ENCODE measurements around the gene DGKE.
A peak's percentile ranks its signal among the peaks of the same experiment; 100 is the strongest.

Gene DGKE

DNA sequence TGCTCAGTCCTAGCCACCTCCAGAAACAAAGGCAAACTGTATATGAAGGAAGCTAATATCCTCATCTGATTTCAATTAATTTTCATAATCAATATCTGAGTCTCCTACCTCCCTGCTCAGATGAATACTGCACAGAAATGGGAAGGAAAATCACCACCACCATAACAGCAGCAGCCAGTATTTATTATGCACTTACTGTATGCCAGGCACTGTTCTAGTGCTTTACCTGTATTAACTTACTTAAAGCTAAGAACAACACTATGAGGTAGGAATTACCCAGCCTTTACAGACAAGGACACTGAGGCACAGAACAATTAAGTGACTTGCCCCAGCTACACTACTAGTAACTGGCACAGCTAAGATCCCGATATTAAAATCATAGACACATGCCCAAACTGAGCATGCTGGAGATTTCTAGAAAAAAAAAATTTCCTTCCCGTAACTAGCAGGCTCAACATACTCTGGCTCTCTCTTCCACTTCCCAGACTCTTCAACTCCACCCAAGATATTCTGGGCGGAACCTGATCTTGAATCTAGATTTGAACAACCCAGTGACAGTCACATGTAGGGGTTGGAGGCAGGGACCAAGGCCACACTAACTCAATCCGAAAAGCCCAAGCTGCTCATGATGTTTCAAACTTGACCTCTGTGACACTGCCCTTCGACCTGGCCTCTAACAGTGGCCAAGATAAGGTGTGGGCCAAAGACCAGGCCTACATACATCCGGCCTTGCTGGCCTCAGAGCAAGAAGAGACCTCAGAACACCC is 76.0 kb downstream of the DGKE start:
- peak overlapping the region; percentile 57 for H3K9ac ChIP-seq (ENCODE audit: low read length)
- no peak for DNase-seq (ENCODE audit: low read depth)
- H3K9me3 ChIP-seq (ENCODE audit: control insufficient read depth, low read length) = no peaks in the 10 kb centered on the region
- H3K4me1 ChIP-seq (ENCODE audit: control insufficient read depth, insufficient read depth, low read length) = peaks cover 29% of the 10 kb centered on the region
- peak overlapping the region; percentile 63 for H3K4me3 ChIP-seq (ENCODE audit: low read length)
- no peaks in the 10 kb centered on the region for H3K27me3 ChIP-seq (replicated peaks; ENCODE audit: control insufficient read depth, insufficient read depth, low read length)
- H3K36me3 ChIP-seq (ENCODE audit: control insufficient read depth, insufficient read depth, low read length, severe bottlenecking) = peaks cover 37% of the 10 kb centered on the region

DNA sequence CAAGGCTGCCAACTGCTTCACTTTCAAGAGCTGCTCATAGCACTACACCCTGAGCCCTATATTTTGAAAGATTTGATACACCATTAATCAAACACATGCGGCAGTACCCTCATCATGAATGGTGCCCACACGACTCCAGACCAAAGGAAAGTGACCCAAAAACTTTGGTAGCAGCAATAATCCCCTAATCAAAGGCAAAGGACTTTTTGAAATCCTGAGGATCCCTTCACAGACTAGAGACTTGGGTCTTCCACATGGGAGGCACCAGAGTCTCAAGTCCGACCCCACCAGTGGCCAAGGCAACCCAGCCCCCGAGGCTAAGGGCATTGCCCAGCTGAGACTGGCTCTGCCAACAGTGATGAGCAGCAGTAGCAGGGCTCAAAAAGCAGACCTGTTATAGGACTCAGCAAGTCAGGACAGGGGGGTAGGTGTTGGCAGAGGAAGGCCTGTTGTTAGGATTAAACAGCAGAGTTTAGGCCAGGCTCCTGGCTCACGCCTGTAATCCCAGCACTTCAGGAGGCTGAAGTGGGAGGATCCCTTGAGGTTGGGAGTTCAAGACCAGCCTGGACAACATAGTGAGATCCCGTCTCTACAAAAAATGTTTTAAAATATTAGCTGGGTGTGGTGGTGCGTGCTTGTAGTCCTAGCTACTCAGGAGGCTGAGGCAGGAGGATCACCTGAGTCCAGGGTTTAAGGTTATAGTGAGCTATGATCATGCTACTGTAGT is 76.7 kb downstream of the DGKE start:
- Histone ChIP-seq H3K9me3 (ENCODE audit: control insufficient read depth, low read length) (no peaks in the 10 kb centered on the region), H3K36me3 (ENCODE audit: control insufficient read depth, insufficient read depth, low read length, severe bottlenecking) (peaks cover 30% of the 10 kb centered on the region), H3K4me3 (ENCODE audit: low read length) (peak overlapping the region; percentile 63), H3K9ac (ENCODE audit: low read length) (peak overlapping the region; percentile 30), H3K27me3 (replicated peaks; ENCODE audit: control insufficient read depth, insufficient read depth, low read length) (no peaks in the 10 kb centered on the region), H3K4me1 (ENCODE audit: control insufficient read depth, insufficient read depth, low read length) (peaks cover 35% of the 10 kb centered on the region)
- DNase-seq (ENCODE audit: low read depth) = no peak

DNA sequence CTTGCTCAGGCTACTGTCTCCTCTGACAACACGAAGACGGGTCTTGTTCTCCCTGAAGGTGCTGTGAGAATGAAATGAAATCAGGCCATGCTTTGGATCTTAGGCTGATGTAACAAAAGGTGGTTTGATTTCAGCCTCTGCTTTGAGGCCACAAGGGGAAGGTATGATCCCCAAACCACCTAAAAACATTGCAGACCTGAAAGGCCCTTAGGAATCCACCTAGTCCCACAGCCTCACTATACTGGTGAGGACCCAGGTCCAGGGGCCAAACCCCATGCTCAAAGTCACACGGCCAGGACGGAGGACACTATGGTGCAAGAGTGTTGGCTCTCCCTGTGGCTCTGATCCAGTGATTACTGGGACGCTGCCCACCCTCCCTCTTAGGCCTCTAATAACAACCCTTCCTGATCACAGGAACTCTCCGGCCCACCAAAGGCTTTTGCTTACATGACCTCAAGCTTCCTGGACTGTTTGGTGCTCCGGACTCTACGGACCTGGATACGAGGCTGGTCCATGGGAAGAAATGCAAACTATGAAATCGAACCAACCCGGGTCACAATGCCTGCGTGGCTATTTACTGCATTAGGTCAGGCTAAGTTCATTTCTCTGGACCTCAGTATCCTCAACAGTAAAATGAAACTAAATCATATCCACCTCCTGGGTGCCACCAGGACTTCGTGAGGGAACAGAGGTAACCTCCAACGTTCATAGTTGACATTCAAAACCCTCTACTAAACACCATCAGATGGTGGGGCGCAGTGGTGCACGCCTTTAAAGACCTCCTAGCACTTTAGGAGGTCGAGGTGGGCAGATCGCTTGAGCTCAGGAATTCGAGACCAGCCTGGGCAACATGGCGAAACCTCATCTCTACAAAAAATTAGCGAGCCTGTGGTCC is 78.4 kb downstream of the DGKE start:
- peaks cover 48% of the 10 kb centered on the region for H3K4me1 ChIP-seq (ENCODE audit: control insufficient read depth, insufficient read depth, low read length)
- H3K9me3 ChIP-seq (ENCODE audit: control insufficient read depth, low read length) = no peaks in the 10 kb centered on the region
- H3K4me3 ChIP-seq (ENCODE audit: low read length) = peak overlapping the region; percentile 93
- H3K36me3 ChIP-seq (ENCODE audit: control insufficient read depth, insufficient read depth, low read length, severe bottlenecking) = peaks cover 14% of the 10 kb centered on the region
- peak; percentile 11 for DNase-seq (ENCODE audit: low read depth)
- peak overlapping the region; percentile 95 for H3K9ac ChIP-seq (ENCODE audit: low read length)
- H3K27me3 ChIP-seq (replicated peaks; ENCODE audit: control insufficient read depth, insufficient read depth, low read length) = no peaks in the 10 kb centered on the region

DNA sequence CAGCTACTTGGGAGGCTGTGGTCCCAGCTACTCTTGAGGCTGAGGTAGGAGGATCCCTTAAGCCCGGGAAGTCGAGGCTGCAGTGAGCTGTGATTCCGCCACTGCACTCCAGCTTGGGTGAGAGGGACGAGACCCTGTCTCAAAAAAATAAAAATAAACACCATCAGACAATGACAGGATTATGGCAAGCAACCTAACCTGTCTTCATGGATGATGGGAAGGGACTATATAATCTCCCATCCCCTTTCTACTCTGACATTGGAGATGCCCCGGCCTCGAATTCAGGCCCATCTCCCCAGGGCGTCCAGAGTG is 79.0 kb downstream of the DGKE start:
- Histone ChIP-seq H3K9me3 (ENCODE audit: control insufficient read depth, low read length) (no peaks in the 10 kb centered on the region), H3K9ac (ENCODE audit: low read length) (peak overlapping the region; percentile 95), H3K36me3 (ENCODE audit: control insufficient read depth, insufficient read depth, low read length, severe bottlenecking) (peaks cover 8% of the 10 kb centered on the region), H3K27me3 (replicated peaks; ENCODE audit: control insufficient read depth, insufficient read depth, low read length) (no peaks in the 10 kb centered on the region), H3K4me3 (ENCODE audit: low read length) (peak overlapping the region; percentile 93), H3K4me1 (ENCODE audit: control insufficient read depth, insufficient read depth, low read length) (peaks cover 53% of the 10 kb centered on the region)
- no peak for DNase-seq (ENCODE audit: low read depth)

DNA sequence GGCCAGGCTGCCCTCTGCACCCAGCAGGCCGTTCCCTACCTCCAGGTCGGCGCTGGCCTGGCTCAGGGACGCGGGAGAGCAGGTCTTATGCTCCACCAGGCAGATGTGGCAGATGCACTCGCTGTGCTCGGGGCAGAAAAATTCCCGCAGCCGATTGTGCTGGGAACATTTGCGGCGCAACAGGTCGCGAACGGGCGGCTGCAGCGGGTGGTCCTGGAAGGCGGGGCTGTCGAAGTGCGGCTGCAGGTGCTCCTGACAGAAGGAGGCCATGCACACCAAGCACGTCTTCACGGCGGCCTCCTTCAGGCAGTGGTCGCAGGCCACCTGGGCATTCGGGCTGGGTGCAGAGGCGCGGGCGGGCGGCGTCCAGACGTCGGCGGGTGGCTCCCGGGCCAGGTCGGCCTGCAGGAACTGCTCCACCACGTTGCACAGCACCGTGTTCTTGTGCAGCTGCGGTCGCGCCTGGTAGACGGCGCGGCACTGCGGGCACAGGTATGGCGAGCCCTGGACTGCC is 79.5 kb downstream of the DGKE start:
- peak; percentile 48 for DNase-seq (ENCODE audit: low read depth)
- peaks cover 3% of the 10 kb centered on the region for H3K36me3 ChIP-seq (ENCODE audit: control insufficient read depth, insufficient read depth, low read length, severe bottlenecking)
- peak overlapping the region; percentile 93 for H3K4me3 ChIP-seq (ENCODE audit: low read length)
- no peaks in the 10 kb centered on the region for H3K27me3 ChIP-seq (replicated peaks; ENCODE audit: control insufficient read depth, insufficient read depth, low read length)
- peaks cover 57% of the 10 kb centered on the region for H3K4me1 ChIP-seq (ENCODE audit: control insufficient read depth, insufficient read depth, low read length)
- no peaks in the 10 kb centered on the region for H3K9me3 ChIP-seq (ENCODE audit: control insufficient read depth, low read length)
- peak overlapping the region; percentile 95 for H3K9ac ChIP-seq (ENCODE audit: low read length)

DNA sequence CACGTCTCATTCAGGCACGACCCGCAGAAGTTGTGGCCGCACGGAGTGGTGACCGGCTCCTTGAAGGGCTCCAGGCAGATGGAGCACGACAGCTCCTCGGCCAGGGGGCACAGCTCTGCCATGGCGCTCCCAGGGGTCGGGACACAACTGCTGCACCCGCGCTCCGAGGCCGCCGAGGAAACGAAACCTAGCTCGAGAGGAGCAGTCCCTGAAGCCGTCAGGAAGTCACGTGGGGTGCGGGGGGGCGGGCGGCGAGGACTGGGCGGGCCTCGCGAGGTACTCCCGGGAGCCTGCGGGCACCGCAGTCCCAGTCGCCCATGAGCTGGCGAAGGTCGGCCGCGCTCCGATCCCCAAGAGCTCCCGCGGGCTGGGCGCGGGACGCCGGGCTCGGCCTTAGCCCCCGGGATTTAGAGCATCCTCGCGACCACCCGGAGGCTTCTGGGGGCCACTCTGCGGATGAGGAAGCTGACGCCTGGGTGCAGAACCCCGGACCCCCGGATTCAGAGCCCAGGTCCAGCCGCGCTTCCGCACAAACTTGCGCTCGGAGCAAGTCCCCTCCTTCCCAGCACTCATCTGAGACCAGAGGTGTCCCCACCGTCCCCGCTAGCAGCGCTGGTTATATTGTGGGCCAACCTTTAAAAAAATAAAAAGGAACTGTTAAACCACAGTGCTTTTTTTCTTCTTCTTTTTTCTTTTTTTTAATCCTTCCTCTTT is 80.1 kb downstream of the DGKE start, which contains the start of gene TRIM25:
TRIM25 (minus strand) TSS at position 183 of the 714 bp plus-strand sequence; CDS start at position 122, 61 bp downstream.
- peak within 1 kb of the TSS; percentile 93 for H3K4me3 ChIP-seq (ENCODE audit: low read length)
- peaks cover 60% of the 10 kb centered on the region for H3K4me1 ChIP-seq (ENCODE audit: control insufficient read depth, insufficient read depth, low read length)
- H3K9ac ChIP-seq (ENCODE audit: low read length) = peak within 1 kb of the TSS; percentile 95
- no peaks in the 10 kb centered on the region for H3K9me3 ChIP-seq (ENCODE audit: control insufficient read depth, low read length)
- no peaks in the 10 kb centered on the region for H3K36me3 ChIP-seq (ENCODE audit: control insufficient read depth, insufficient read depth, low read length, severe bottlenecking)
- no peaks in the 10 kb centered on the region for H3K27me3 ChIP-seq (replicated peaks; ENCODE audit: control insufficient read depth, insufficient read depth, low read length)
- DNase-seq (ENCODE audit: low read depth) = peak; percentile 96

DNA sequence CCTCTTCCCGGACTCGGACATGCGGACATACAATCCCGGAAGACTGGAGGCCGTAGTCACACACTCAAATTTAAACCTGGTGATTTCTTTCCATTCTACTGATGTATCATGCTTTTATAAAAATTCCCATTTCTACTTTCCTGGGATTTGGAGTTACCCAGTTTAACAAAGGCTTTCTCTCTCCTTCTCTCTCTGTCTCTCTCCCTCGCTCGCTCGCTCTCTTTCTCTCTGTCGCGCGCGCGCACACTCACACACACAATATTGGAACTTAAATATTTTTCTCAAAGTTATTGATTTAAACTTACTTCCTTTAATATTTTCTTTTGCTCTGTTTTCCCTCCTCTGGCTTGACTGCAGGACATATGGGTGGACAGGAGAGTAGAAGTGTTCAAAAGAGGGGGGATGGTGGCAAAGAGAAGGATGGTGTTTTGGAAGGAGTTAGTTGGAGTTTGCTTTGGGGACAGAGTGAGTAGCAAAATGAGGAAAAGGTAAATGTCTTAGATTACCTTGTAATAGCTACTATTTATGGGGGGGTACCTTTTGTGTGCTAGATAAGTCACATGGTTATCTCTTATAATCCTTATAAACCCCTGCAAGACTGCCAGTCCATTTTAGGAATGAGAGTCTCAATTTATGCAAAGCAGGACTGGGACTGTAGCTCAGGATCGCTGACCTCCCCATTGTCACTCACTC is 80.8 kb downstream of the DGKE start:
- H3K36me3 ChIP-seq (ENCODE audit: control insufficient read depth, insufficient read depth, low read length, severe bottlenecking) = no peaks in the 10 kb centered on the region
- no peaks in the 10 kb centered on the region for H3K9me3 ChIP-seq (ENCODE audit: control insufficient read depth, low read length)
- H3K27me3 ChIP-seq (replicated peaks; ENCODE audit: control insufficient read depth, insufficient read depth, low read length) = no peaks in the 10 kb centered on the region
- DNase-seq (ENCODE audit: low read depth) = peak; percentile 62
- H3K4me1 ChIP-seq (ENCODE audit: control insufficient read depth, insufficient read depth, low read length) = peaks cover 63% of the 10 kb centered on the region
- H3K9ac ChIP-seq (ENCODE audit: low read length) = peak overlapping the region; percentile 95
- peak overlapping the region; percentile 93 for H3K4me3 ChIP-seq (ENCODE audit: low read length)

DNA sequence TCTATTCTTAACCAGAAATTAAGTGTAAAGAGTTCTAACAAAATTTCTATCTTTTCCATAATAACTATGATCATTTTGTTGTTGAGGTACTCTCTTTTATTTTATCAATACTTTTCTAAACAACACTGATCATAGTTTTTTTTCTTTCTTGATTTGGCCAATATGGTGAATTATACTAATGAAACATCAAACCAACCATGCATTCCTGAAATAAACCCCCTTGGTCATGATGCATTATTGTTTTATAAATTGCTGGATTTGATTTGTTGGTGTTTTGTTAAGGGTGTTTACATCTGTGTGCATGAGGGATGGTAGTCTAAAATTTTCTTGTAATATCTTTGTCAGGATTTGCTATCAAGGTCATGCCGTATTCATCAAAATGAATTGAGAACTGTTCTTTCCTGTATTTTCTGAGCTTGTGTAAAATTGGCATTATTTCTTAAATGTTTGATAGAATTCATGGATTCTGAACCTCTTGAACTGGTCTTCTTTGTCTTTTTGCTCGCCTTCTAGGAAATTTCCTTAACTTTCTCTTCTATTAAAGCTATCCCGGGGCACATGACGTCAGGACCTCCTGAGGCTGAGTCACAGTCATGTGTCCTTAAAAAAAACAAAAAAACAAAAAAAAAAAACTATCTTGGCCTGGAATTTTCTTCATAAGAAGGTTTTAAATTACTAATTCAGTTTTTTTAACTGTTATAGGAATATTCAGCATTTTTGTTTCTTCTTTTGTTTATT is 83.8 kb downstream of the DGKE start:
- H3K9me3 ChIP-seq (ENCODE audit: control insufficient read depth, low read length) = no peaks in the 10 kb centered on the region
- H3K4me1 ChIP-seq (ENCODE audit: control insufficient read depth, insufficient read depth, low read length) = peaks cover 50% of the 10 kb centered on the region
- H3K9ac ChIP-seq (ENCODE audit: low read length) = no peak overlapping the region
- no peaks in the 10 kb centered on the region for H3K36me3 ChIP-seq (ENCODE audit: control insufficient read depth, insufficient read depth, low read length, severe bottlenecking)
- no peaks in the 10 kb centered on the region for H3K27me3 ChIP-seq (replicated peaks; ENCODE audit: control insufficient read depth, insufficient read depth, low read length)
- no peak for DNase-seq (ENCODE audit: low read depth)
- peak overlapping the region; percentile 48 for H3K4me3 ChIP-seq (ENCODE audit: low read length)

DNA sequence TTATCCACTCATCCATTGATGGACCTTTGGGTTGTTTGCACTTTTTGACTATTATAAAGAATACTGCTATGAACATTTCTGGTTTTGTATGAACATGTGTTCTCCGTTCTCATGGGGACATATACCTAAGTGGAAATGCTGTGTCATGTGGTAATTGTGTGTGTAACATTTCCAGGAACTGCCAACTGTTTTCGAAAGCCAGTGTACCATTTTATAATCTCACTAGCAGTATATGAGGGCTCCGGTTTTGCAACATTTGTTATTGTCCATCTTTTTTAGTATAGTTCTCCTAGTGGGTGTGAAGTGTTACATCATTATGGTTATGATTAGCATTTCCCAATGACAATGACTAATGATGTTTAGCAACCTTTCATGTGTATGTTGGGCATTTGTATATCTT is 85.0 kb downstream of the DGKE start:
- H3K9ac ChIP-seq (ENCODE audit: low read length) = no peak overlapping the region
- no peaks in the 10 kb centered on the region for H3K9me3 ChIP-seq (ENCODE audit: control insufficient read depth, low read length)
- H3K36me3 ChIP-seq (ENCODE audit: control insufficient read depth, insufficient read depth, low read length, severe bottlenecking) = no peaks in the 10 kb centered on the region
- no peak overlapping the region for H3K4me3 ChIP-seq (ENCODE audit: low read length)
- H3K27me3 ChIP-seq (replicated peaks; ENCODE audit: control insufficient read depth, insufficient read depth, low read length) = no peaks in the 10 kb centered on the region
- peak; percentile 44 for DNase-seq (ENCODE audit: low read depth)
- peaks cover 50% of the 10 kb centered on the region for H3K4me1 ChIP-seq (ENCODE audit: control insufficient read depth, insufficient read depth, low read length)
